GM18526 (cell line): Measurements from ENCODE around the gene EIF5.

Source experiments
- POLR2A ChIP-seq: IDR thresholded peaks from 3 replicates; pipeline ENCODE4 v1.6.1; 2011; ENCODE audit not compliant: insufficient read length; ENCODE audit errors: extremely low read depth

The EIF5 gene

DNA sequence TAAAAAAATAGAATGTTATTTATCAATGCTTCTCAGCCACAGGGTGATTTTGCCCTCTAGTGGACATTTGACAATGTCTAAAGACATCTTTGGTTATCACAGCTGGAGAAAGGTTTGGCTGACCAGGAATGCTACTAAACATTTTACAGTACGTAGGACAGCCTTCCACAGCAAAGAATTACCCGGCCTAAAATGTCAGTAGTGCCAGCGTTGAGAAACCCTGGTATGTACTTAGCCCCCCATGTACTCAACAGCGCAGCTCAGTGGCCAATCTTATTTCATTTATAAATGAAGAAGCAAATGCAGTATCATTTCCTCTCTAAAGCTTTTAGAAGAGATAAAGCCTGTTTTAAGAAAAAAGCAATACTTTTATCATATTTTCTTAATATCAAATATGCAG is 57.0 kb downstream of the EIF5 start:
- no peak for TF ChIP-seq POLR2A

DNA sequence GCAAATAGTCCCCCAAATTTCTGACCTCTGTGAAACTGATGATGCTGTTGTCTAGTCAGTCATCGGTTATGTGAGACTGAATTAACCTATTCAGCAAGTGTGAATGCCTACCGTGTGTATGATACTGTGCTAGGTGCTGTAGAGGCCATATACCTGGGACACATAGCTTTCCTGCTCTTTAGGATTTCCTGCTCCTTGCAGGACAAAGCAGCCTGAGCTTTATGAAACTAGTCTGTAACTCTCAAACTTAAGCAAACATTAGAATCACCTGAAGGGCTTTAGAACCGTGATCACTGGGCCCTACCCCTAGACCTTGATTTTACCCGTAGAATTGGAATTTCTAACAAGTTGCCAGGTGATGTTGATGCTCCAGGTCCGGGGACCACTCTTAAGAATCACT is 58.1 kb downstream of the EIF5 start:
- TF ChIP-seq POLR2A: no peak

- no peak for TF ChIP-seq POLR2A
Measured at GRCh38 chr14:103392572-103392971, 58.5 kb downstream of the EIF5 start.

DNA sequence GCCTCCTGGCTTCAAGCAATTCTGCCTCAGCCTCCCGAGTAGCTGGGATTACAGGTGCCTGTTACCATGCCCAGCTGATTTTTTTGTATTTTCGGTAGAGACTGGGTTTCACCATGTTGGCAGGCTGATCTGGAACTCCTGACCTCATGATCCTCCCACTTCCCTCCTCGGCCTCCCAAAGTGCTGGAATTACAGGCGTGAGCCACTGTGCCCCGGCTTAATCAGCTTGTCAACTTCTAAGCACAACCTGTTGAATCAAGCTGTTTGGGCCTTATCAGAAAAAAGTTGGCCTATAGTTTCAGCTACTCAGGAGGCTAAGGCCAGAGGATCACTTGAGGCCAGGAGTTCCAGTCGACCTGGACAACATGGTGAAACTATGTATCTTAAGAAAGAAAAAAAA is 59.0 kb downstream of the EIF5 start:
- TF ChIP-seq POLR2A: no peak

- no peak for TF ChIP-seq POLR2A
Measured at GRCh38 chr14:103393676-103394626, 59.9 kb downstream of the EIF5 start.
